ENCODE measurements around the gene ATP8A1.
"Not testable (repeated sequence)": the region's sequence is repeated elsewhere in the genome, so short reads cannot be mapped to it uniquely, and the experiment has no call there.

Gene ATP8A1

GRCh38 chr4:42397635-42398170, 259.2 kb downstream of the ATP8A1 start:
- DNase-seq, result no peak

GRCh38 chr4:42396752-42397634, 259.9 kb downstream of the ATP8A1 start, which contains the start of gene SHISA3:
Gene SHISA3, plus strand, starts transcription at chr4:42397488. Its CDS starts 569 bp downstream, at chr4:42398057.
- DNase-seq, result no peak

- no peak for DNase-seq
Measured at GRCh38 chr4:42396361-42396751, 260.5 kb downstream of the ATP8A1 start.

- no peak for DNase-seq
Measured at GRCh38 chr4:42395595-42395994, 261.3 kb downstream of the ATP8A1 start.

- no peak for DNase-seq
Measured at GRCh38 chr4:42392436-42392835, 264.5 kb downstream of the ATP8A1 start.

DNA sequence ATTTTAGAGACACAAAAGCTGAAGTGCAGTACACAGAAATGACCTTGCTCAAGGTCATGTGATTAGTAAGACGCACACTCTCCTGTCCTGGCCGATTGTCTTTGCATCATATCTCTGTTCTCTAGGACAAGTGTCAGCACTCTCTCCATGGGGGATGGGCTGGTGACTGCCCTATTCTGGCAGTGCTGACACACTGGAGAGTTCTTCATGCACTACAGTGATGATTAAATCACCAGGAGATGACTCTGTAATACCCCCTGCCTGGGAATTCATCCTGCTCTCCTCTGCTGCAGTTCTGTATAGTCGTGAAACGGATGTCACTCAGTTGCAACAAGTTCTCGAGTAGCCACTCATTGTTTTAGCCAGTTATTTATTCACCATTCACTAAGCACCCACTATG, 264.9 kb downstream of the ATP8A1 start:
- DNase-seq, result no peak

DNA sequence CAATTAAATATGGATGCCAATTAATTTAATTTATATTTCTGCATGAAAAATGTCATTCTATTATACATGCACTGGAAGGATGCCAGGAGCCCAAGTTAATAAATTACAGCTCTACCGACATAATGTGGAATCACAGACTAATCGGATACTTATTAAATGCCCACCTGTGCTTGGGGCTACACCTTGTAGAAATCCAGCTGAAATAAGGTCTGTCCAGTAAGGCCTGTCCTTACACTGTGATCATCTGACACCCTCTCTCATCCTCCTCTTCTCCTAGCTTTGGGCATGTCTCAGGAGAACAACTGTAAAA, 265.6 kb downstream of the ATP8A1 start:
- DNase-seq, result no peak

DNA sequence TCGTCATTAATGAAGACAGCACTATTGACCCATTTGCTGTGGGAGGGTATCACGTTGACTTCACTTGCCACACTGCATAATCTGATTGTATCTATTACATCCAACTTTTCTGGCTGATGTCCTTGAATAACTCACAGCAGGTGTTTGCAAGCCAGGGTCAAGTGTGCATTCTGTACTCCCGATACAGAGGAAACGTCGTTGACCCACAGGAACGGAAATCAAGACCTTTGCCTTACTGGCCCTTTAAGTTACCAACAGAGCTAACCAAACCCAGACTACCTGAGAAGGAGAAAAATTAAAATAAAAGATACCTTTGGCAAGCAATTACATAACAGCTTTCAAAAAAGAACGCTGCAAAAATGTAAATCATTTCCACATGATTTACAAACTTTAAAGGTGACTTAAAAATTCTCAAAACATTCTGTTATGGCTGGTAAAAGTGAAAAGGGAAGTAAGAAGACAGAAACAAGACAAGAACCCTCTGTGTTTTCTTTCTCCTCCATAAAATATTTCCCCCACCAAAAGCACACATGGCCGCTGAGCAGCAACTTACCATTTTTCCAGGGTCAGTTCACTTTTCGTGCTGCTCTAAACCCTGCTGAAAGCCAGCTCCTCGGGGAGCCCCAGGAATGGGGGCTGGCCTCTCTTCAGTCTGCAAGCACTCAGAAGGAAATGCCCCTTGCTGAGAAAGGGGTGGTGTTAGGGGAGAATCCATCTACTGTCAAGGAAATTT, 266.1 kb downstream of the ATP8A1 start:
- DNase-seq, result no peak

GRCh38 chr4:42385516-42385915, 271.4 kb downstream of the ATP8A1 start:
- no peak for DNase-seq

GRCh38 chr4:42381666-42382065, 275.2 kb downstream of the ATP8A1 start:
- DNase-seq, result no peak

DNA sequence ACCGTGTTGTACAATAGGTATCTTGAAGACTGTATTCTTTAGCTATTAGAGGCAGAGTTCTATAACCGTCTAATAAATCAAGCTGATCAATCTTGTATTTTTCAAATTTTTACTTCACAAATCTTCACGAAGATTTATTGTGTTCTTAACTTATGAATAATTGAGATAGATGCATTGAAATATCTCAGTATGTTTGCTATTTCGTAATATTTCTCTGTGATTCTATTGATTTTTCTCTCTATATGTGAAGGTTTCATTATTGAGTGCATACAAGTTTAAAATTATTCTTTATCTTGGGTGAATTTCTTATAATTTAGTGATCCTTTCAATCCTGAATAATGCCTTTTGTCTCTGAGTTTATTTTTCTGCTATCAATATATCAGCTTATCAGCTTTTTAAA, 279.4 kb downstream of the ATP8A1 start:
- no peak for DNase-seq

DNA sequence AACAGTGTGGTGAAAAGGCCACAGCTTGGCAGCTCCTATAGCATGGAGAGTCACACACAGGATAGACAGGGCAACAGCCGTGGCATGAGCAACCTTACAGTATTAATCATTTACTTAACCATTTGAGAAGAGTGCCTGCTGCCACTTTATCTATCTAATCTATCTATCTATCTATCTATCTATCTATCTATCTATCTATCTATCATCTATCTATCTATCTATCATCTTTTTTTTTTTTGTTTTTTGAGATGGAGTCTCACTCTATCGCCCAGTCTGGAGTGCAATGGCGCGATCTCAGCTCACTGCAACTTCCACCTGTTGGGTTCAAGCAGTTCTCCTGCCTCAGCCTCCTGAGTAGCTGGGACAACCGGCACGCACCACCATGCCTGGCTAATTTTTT, 284.6 kb downstream of the ATP8A1 start:
- DNase-seq, result not testable (repeated sequence)

- DNase-seq, result no peak
Measured at GRCh38 chr4:42371305-42372252, 285.3 kb downstream of the ATP8A1 start.

GRCh38 chr4:42369489-42369888, 287.4 kb downstream of the ATP8A1 start:
- DNase-seq, result no peak

- DNase-seq, result no peak
Measured at GRCh38 chr4:42366959-42367358, 289.9 kb downstream of the ATP8A1 start.

DNA sequence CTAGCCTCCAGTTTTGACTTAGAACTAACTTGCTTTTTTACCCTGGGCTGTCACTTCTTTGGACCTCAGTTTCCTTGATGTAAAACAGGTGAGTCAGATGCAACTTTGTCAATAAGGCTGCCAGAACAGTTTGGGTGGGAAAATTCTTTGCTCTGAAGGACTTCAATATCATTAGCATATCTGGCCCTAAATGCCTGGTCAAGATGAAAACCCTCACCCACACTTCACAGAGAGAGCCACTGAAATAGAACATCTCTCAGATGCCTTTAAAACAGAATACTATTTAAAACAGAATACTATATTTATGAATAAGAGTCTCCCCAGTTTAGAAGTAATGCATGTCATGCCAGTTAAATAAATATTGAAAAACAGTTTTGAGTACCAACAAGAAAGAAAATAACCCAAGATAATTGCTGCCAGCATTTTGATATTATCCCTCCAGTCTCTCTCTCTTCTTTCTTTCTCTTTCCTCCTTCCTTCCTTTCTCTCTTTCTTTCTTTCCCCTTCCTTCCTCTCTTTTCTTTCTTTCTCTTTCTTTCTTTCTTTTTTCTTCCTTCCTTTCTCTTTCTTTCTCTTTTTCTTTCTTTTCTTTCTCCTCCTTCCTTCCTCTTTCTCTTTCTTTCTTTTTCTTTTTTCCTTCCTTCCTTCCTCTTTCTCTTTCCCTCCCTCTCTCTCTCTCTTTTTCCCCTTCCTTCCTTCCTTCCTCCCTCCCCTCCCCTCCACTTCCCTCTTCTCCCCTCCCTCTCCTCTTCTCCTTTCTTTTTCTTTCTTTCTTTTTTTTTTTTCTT, 292.4 kb downstream of the ATP8A1 start:
- DNase-seq, result no peak

- no peak for DNase-seq
Measured at GRCh38 chr4:42363614-42364013, 293.3 kb downstream of the ATP8A1 start.

GRCh38 chr4:42362591-42362990, 294.3 kb downstream of the ATP8A1 start:
- DNase-seq, result no peak

GRCh38 chr4:42361456-42361855, 295.4 kb downstream of the ATP8A1 start:
- DNase-seq, result no peak

DNA sequence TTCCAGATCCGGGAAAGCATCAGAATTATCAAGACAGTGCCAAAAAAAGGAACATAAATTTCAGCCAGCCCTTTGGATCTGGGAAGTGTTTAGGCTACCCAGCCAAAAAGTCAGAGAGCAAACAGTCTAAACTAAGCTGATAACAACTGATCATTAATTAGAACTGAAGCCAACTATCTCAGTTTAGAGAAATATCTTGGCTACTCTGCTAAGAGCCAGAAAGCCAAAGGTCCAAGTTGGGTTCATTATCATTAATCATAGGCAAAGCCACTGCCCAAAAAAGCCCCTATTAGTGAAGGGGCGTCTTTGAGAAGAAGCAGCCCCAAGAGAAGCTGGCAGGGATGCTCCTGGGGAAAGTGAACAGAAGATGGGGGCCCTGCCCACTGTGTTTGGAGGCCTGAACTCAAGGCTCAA, 296.6 kb downstream of the ATP8A1 start:
- no peak for DNase-seq

GRCh38 chr4:42359711-42360110, 297.2 kb downstream of the ATP8A1 start:
- DNase-seq, result no peak

Data from stimulated activated naive CD4-positive, alpha-beta T cell treated with Interleukin-2 at 50 U/mL for 16 hours (primary cell).